ENCODE measurements around the gene PPP1CA. TPM values are rescaled to one million over a fixed set of nuclear protein-coding genes. Genes with fewer than 3 reads are reported as not detected.

Gene PPP1CA
- total RNA-seq, 1 donor from 2014 or later, result 159 TPM

GRCh38 chr11:67397536-67397935 lies 4.1 kb downstream of the PPP1CA start:
- Histone ChIP-seq H3K27me3 (ENCODE audit: insufficient read depth, low read length) (no peaks in the 10 kb centered on the region), H3K27ac (ENCODE audit: low read depth, low read length) (no peak overlapping the region), H3K9ac (ENCODE audit: low read length) (no peak overlapping the region), H3K36me3 (ENCODE audit: insufficient read depth, low read length) (peaks cover 2% of the 10 kb centered on the region), H3K4me1 (ENCODE audit: insufficient read depth, low read length) (peaks cover 20% of the 10 kb centered on the region), H3K4me3 (ENCODE audit: insufficient read depth, low read depth, low read length) (no peak overlapping the region), H3K79me2 (ENCODE audit: insufficient read depth, low read length) (peaks cover 43% of the 10 kb centered on the region), H2AFZ (ENCODE audit: low read depth, low read length) (no peak overlapping the region), H3K9me3 (ENCODE audit: insufficient read depth, low read depth, low read length) (no peaks in the 10 kb centered on the region), H4K20me1 (ENCODE audit: insufficient read depth, low read length) (peaks cover 34% of the 10 kb centered on the region), H3K4me2 (ENCODE audit: low read length) (no peak overlapping the region)
- Mint-ChIP-seq H3K27me3 (ENCODE audit: low read depth, unreplicated experiment) (no peaks in the 10 kb centered on the region), H3K4me3 (ENCODE audit: unreplicated experiment) (peak overlapping the region; percentile 62), H3K27ac (ENCODE audit: unreplicated experiment) (no peak overlapping the region), H3K4me1 (ENCODE audit: low read depth, unreplicated experiment) (peaks cover 14% of the 10 kb centered on the region), H3K36me3 (ENCODE audit: low read depth, unreplicated experiment) (peaks cover 22% of the 10 kb centered on the region), H3K9me3 (ENCODE audit: unreplicated experiment) (no peaks in the 10 kb centered on the region)
- DNase-seq (ENCODE audit: low read depth), result no peak
- FAIRE-seq, result no peak
- no peak for TF ChIP-seq EZH2 (IDR thresholded peaks at IDR 0.05; ENCODE audit: insufficient read depth, low read length)
- TF ChIP-seq, protein P1, sequence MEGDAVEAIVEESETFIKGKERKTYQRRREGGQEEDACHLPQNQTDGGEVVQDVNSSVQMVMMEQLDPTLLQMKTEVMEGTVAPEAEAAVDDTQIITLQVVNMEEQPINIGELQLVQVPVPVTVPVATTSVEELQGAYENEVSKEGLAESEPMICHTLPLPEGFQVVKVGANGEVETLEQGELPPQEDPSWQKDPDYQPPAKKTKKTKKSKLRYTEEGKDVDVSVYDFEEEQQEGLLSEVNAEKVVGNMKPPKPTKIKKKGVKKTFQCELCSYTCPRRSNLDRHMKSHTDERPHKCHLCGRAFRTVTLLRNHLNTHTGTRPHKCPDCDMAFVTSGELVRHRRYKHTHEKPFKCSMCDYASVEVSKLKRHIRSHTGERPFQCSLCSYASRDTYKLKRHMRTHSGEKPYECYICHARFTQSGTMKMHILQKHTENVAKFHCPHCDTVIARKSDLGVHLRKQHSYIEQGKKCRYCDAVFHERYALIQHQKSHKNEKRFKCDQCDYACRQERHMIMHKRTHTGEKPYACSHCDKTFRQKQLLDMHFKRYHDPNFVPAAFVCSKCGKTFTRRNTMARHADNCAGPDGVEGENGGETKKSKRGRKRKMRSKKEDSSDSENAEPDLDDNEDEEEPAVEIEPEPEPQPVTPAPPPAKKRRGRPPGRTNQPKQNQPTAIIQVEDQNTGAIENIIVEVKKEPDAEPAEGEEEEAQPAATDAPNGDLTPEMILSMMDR (IDR thresholded peaks at IDR 0.05; ENCODE audit: insufficient read depth, low read depth, low read length), result no peak

DNA sequence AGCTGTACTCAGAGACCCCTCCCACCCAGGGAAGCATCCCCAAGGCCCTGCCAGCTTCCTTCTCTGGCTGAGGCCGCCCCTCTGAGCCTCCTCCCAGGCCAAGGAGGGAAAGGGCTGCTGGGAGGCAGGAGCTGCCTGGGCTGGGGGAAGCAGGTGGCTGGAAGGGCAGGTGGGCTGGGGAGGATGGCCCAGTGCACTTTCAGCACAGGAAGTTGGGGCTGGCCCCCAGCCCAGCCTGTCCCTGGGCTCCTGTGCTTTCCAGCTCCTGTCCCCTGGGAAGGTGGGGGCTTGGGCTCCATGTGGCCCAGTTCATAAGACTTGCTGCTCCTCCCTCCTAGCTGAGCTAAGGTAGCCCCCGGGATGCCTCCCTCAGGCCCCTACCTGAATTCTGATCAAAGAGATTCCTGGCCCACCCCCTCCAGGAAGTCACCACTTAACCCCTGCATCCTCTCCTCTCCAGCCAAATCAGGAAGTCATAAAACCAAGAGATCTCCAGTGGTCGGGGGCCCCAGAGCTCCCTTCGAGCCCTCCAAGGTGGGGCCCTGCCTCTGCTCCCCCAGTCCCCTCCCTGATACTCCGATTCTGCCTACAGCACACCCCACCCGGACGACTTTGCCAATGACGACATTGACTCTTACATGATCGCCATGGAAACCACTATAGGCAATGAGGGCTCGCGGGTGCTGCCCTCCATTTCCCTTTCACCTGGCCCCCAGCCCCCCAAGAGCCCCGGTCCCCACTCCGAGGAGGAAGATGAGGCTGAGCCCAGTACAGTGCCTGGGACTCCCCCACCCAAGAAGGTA lies 4.9 kb downstream of the PPP1CA start:
- Histone ChIP-seq H3K9ac (ENCODE audit: low read length) (no peak overlapping the region), H3K9me3 (ENCODE audit: insufficient read depth, low read depth, low read length) (no peaks in the 10 kb centered on the region), H3K4me2 (ENCODE audit: low read length) (no peak overlapping the region), H4K20me1 (ENCODE audit: insufficient read depth, low read length) (peaks cover 37% of the 10 kb centered on the region), H3K36me3 (ENCODE audit: insufficient read depth, low read length) (peaks cover 2% of the 10 kb centered on the region), H3K4me1 (ENCODE audit: insufficient read depth, low read length) (peaks cover 19% of the 10 kb centered on the region), H3K27me3 (ENCODE audit: insufficient read depth, low read length) (no peaks in the 10 kb centered on the region), H3K4me3 (ENCODE audit: insufficient read depth, low read depth, low read length) (no peak overlapping the region), H3K79me2 (ENCODE audit: insufficient read depth, low read length) (peaks cover 46% of the 10 kb centered on the region), H2AFZ (ENCODE audit: low read depth, low read length) (no peak overlapping the region), H3K27ac (ENCODE audit: low read depth, low read length) (no peak overlapping the region)
- DNase-seq (ENCODE audit: low read depth) (no peak), FAIRE-seq (no peak)
- H3K4me1 Mint-ChIP-seq (ENCODE audit: low read depth, unreplicated experiment), result peaks cover 14% of the 10 kb centered on the region
- peak overlapping the region; percentile 80 for H3K27ac Mint-ChIP-seq (ENCODE audit: unreplicated experiment)
- peaks cover 22% of the 10 kb centered on the region for H3K36me3 Mint-ChIP-seq (ENCODE audit: low read depth, unreplicated experiment)
- no peaks in the 10 kb centered on the region for H3K9me3 Mint-ChIP-seq (ENCODE audit: unreplicated experiment)
- no peaks in the 10 kb centered on the region for H3K27me3 Mint-ChIP-seq (ENCODE audit: low read depth, unreplicated experiment)
- TF ChIP-seq, protein P1 (IDR thresholded peaks at IDR 0.05; ENCODE audit: insufficient read depth, low read depth, low read length), result no peak
- no peak for TF ChIP-seq EZH2 (IDR thresholded peaks at IDR 0.05; ENCODE audit: insufficient read depth, low read length)
- peak overlapping the region; percentile 54 for H3K4me3 Mint-ChIP-seq (ENCODE audit: unreplicated experiment)

- Histone ChIP-seq H3K4me3 (ENCODE audit: insufficient read depth, low read depth, low read length) (no peak overlapping the region), H3K4me1 (ENCODE audit: insufficient read depth, low read length) (peaks cover 20% of the 10 kb centered on the region), H4K20me1 (ENCODE audit: insufficient read depth, low read length) (peaks cover 36% of the 10 kb centered on the region), H3K27ac (ENCODE audit: low read depth, low read length) (no peak overlapping the region), H3K79me2 (ENCODE audit: insufficient read depth, low read length) (peaks cover 48% of the 10 kb centered on the region), H3K9ac (ENCODE audit: low read length) (no peak overlapping the region), H2AFZ (ENCODE audit: low read depth, low read length) (no peak overlapping the region), H3K27me3 (ENCODE audit: insufficient read depth, low read length) (no peaks in the 10 kb centered on the region), H3K36me3 (ENCODE audit: insufficient read depth, low read length) (peaks cover 2% of the 10 kb centered on the region), H3K4me2 (ENCODE audit: low read length) (no peak overlapping the region), H3K9me3 (ENCODE audit: insufficient read depth, low read depth, low read length) (no peaks in the 10 kb centered on the region)
- H3K27ac Mint-ChIP-seq (ENCODE audit: unreplicated experiment), result no peak overlapping the region
- H3K4me3 Mint-ChIP-seq (ENCODE audit: unreplicated experiment), result no peak overlapping the region
- no peaks in the 10 kb centered on the region for H3K9me3 Mint-ChIP-seq (ENCODE audit: unreplicated experiment)
- TF ChIP-seq EZH2 (IDR thresholded peaks at IDR 0.05; ENCODE audit: insufficient read depth, low read length), result no peak
- TF ChIP-seq, protein P1 (IDR thresholded peaks at IDR 0.05; ENCODE audit: insufficient read depth, low read depth, low read length), result no peak
- DNase-seq (ENCODE audit: low read depth), result no peak
- H3K27me3 Mint-ChIP-seq (ENCODE audit: low read depth, unreplicated experiment), result no peaks in the 10 kb centered on the region
- FAIRE-seq, result no peak
- H3K36me3 Mint-ChIP-seq (ENCODE audit: low read depth, unreplicated experiment), result peaks cover 22% of the 10 kb centered on the region
- H3K4me1 Mint-ChIP-seq (ENCODE audit: low read depth, unreplicated experiment), result peaks cover 14% of the 10 kb centered on the region
These were observed 5.4 kb downstream of the PPP1CA start for GRCh38 chr11:67396259-67396581.
